DMS114 treated with DMSO at 0.1 percent for 48 hours (cell line): ENCODE measurements around the gene KRT38.
"Not testable (repeated sequence)": the region's sequence is repeated elsewhere in the genome, so short reads cannot be mapped to it uniquely, and the experiment has no call there.

Experiments
- DNase-seq: peaks from one replicate; lab custom pipeline; 2025; ENCODE audit not compliant: unreplicated experiment; lab: John Stamatoyannopoulos, UW

The KRT38 gene

DNA sequence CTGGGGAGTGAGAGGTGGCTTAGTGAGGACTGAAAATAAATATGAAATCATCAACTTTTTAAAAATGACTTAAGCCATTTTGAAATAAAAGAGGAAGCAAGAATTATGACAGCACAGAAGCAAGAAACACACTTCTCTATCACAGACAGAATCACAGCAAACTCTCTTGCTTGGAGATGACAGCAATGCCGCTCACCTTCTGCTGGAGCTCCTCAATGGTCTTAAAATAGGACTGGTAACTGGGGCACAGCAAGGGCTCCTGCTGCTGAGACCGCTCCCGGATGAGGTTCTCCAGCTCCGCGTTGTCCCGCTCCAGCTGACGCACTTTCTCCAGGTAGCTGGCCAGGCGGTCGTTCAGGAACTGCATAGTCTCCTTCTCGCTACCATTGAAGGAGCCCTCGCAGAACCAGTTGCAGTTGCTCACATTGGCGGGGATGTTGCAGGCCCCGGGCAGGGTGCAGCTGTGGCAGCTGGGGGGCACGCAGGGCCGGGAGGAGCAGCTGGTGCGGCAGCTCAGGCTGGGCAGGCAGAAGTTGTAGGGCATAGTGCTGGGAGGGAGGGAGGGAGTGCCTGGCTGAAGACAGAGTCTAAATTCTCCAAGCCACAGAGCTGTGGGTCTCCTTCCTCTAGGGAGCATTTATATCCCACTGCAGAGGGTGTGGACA, 43.7 kb downstream of the KRT38 start, which contains the start of gene KRT31:
Gene KRT31, minus strand, starts transcription at position 613 of the 665 bp plus-strand sequence. Its CDS starts 69 bp downstream, at position 544.
- DNase-seq = no peak

DNA sequence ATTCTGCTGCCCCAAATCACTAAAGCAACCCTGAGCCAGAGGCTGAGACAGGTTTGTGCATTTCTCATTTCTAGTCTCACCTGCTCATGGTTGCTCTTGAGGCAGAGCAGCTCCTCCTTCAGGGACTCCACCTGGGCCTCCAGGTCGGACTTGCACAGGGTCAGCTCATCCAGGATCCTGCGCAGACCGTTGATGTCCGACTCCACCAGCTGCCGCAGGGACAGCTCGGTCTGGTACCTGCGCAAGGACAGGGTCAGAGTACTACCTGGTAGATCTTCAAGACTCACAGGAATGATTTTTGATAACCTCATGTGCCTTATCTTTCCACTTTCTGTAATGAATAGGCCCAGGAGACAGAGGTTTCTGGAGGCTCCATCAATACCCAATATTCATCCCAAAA, 44.4 kb downstream of the KRT38 start:
- no peak for DNase-seq

DNA sequence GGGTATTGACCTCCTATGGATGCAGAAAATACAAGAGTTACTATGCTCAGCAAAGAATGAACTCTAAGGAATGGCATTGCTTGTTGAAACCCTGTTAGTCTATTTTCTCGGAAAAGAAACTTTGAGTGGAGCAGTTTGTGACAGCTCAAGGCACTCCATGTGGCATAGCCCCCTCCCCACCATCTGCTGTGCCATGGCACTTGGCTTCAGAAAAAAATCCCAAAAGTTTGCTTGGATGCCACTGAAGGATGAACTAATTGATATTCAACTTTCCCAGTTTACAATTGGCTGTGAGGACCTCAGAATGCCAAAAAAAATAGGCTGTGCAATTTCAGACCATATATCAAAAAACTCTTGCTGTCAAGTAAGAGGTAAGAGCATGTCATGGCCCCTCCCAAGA, 45.2 kb downstream of the KRT38 start:
- DNase-seq = no peak

DNA sequence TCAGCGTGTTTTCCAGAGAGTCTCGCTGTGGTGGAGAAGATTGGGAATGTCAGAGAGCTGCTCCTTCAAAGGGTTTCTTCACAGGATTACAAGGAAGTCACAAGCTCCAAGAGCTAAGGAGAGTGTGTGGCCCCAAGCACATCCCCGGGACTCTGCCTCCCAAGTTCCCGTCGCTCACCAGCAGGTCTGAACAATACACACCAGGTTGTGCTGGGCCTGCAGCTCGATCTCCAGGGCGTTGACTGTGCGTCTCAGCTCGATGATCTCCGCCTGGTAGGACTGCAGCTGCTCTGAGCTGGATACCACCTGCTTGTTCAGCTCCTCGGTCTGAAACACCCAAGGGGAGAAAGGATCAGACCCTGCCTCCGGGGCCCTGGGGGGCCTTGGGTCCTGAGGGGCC, 45.7 kb downstream of the KRT38 start:
- DNase-seq = not testable (repeated sequence)

DNA sequence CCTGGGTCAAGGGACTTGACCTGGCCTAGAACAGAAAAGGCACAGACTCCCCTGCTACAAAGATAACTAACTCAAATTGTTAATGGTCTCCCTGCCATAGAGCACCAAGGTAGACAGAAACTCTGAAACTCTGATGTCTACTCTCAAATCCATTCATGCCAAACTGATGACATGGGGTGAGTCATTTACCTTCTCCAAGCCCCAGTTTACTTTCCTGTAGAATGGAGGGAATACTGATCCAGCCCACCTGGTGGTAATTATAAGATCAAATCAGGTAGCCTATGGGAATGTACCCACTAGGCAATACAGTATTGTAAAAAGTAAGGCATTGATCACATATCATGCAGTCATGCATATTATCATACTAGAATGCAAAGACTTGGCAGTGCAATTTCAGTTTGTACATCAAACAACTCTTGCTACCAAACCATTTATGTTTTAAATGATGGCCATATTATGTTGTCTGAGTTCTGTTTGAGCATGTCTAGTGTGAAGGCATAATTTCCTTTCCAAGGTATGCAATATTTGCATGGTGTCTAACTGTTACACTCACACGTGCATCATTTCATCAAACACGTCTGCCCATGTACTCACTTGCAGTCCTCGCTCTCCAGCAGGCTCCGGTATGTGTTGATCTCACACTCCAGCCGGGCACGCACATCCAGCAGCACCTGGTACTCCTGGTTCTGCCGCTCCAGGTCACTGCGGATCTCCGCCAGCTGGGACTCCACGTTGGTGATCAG, 46.4 kb downstream of the KRT38 start:
- DNase-seq = no peak

DNA sequence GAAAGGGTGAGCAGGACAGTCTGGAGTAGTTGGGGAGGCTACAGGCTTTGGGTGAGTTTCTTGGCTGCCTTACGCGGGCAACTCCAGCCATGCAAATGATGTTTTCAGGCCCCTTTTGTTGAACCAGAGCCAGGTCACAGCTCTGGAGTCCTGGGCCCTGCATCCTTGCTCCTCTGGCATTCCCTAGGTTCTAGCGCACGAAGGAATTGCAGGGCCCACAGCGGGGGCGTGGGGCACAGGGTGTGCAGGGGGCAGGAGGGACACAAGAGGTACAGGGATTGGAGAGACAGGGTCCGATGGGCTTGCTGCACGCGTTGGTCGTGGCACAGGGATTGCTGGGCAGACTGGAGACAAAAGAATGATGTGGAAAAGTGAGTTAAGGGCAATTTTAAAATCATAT, 47.0 kb downstream of the KRT38 start:
- DNase-seq = no peak

DNA sequence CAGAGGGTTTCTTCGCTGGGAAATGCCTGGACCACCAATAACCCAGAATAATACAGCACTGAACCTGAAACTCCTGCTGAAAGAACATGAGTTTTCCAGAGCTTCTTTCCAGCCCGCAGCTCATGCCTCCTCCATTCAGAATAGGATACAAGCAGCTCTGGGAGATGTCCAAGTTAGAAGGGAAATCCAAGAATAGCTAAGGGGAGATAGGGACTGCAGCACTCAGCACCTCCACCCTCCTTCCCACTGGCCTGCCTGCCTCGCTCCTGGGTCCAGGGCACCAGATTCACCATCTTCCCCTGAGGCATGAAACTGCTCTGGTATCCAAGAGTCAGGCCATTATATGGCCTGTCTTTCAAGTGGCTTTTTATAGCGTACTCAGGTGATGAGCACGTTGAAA, 47.5 kb downstream of the KRT38 start:
- no peak for DNase-seq

DNA sequence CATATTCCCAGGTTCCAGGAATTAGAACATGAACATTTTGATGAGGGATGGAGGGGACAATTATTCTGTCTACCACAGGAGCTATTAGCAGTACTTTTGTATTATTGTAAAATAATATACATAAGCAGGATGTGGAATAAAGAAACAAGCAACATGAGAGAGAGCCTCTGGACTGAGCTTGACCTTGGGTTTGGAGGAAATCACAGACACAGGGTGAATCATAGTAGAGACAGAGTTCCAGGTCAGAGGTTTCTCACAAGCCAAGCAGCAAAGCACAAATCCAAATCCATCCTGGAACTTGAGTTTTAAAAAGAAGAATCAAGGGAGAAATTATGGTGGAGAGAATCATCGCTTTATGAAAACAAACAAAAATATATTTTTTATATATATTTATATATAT, 48.5 kb downstream of the KRT38 start:
- no peak for DNase-seq

DNA sequence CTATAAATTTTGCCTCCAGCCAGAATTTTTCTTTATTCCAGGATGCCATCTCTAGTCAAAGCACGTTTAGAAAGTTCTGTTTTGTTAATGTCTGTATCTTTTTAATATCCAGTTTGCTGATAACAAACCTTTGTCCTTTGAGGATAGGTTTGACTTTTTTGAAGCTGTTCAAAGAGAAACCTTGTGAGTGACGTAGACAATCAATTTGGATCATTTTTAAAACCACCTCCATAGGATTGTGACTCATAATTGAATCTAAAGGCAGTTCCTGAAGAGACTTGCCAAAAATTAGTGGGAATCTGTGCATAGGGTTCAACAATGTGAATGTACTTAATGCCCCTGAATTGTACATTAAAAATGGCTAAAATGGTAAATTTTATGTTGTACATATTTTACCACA, 49.2 kb downstream of the KRT38 start:
- no peak for DNase-seq

DNA sequence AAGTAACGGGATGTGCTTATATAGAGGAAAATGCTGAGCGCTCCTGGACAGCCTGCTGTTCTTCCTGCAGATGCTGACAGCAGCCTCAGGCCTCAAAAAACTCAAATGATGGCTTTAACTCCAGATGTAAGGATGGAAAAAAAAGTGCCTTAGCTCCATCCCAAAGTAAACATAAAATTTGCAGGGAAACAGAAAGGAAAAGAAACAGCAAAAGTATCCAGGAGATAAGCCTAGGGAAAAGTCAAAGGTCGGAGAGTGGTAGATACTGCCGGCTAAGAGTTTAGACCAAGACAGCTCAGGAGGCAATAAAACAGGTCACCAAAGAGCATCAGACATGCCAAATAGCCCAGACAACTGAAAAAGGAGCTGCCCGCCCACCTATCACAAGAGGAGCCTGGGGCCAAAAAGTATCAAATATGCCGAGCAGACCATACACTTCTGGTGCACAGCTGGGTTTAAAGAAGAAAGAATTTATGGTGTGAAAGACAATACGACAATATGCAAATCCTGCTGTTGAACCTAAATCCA, 50.3 kb downstream of the KRT38 start:
- no peak for DNase-seq

DNA sequence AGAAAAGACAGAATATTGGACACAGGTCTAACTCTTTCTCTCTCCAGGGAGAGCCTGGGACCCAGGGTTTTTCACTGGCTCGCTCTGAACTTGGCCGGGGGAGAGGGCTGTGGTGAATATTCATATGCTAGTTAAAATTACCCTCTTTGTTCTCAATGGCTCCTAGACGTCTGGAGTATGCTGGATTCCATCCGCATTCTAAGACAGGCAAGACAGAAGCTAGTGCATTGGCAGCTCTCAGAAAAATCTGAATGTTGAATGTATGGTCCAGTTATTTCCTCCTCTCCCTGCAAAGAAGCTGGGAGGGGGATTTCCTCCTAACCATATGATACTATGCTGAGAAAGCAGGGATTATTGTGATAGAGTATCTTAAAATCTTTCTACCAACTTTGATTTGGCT, 53.1 kb downstream of the KRT38 start:
- DNase-seq = no peak

DNA sequence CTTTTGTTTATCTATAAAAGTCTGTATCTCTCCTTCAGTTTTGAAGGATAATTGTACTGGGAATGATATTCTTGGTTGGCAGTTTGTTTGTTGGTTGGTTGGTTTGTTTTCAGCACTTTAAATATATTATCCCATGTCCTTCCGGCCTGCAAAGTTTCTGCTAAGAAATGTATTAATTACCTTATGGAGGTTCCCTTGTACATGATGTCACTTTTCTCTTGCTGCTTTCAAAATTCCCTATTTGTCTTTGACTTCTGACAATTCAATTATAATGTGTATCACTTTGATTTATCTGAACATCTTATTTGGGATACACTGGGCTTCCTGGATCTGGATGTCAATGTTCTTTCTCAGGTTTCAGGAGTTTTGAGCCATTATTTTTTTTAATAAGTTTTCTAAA, 54.6 kb downstream of the KRT38 start:
- no peak for DNase-seq
